Chondrocyte (in vitro differentiated cells): Measurements from ENCODE around the gene KCNQ1. TPM values are rescaled to one million over a fixed set of nuclear protein-coding genes. Genes with fewer than 3 reads are reported as not detected.

Source experiments
- DNase-seq: peaks from one replicate; pipeline ENCODE4 v3.0.0; 2021; ENCODE audit warnings: mixed read lengths, low spot score
- H3K27ac Mint-ChIP-seq: one replicate; pipeline ENCODE4 v1.8.0; 2021; ENCODE audit warnings: mild to moderate bottlenecking, moderate library complexity, mixed read lengths; ENCODE audit not compliant: unreplicated experiment
- H3K27me3 Mint-ChIP-seq: 2 replicates; pipeline ENCODE4 v1.8.0; 2021; ENCODE audit warnings: low read depth, mixed read lengths
- H3K36me3 Mint-ChIP-seq: 2 replicates; pipeline ENCODE4 v1.8.0; 2021; ENCODE audit warnings: low read depth, mixed read lengths
- H3K4me1 Mint-ChIP-seq: 2 replicates; pipeline ENCODE4 v1.8.0; 2021; ENCODE audit warnings: low read depth, mild to moderate bottlenecking, mixed read lengths
- H3K4me3 Mint-ChIP-seq: one replicate; pipeline ENCODE4 v1.8.0; 2021; ENCODE audit warnings: mild to moderate bottlenecking, moderate library complexity, mixed read lengths; ENCODE audit not compliant: unreplicated experiment
- H3K9me3 Mint-ChIP-seq: 2 replicates; pipeline ENCODE4 v1.8.0; 2021; ENCODE audit warnings: low read depth, mixed read lengths
- total RNA-seq: library from RNA; stranded (reverse); gene quantifications from 3 replicates; pipeline ENCODE4 v1.2.1, GENCODE V29; 2021
- TF ChIP-seq, protein P1 (sequence below): fragments of 200-600 bp; sonication (generic); IDR thresholded peaks from 2 replicates; pipeline ENCODE4 v1.5.0; 2021; ENCODE audit warnings: antibody characterized with exemption, mild to moderate bottlenecking, moderate library complexity

The KCNQ1 gene
- total RNA-seq, 1 donor from 2014 or later: not detected

GRCh38 chr11:2461253-2461955, 16.6 kb downstream of the KCNQ1 start:
- no peak overlapping the region for H3K27ac Mint-ChIP-seq
- no peak for DNase-seq
- no peaks in the 10 kb centered on the region for H3K4me1 Mint-ChIP-seq
- TF ChIP-seq, protein P1, sequence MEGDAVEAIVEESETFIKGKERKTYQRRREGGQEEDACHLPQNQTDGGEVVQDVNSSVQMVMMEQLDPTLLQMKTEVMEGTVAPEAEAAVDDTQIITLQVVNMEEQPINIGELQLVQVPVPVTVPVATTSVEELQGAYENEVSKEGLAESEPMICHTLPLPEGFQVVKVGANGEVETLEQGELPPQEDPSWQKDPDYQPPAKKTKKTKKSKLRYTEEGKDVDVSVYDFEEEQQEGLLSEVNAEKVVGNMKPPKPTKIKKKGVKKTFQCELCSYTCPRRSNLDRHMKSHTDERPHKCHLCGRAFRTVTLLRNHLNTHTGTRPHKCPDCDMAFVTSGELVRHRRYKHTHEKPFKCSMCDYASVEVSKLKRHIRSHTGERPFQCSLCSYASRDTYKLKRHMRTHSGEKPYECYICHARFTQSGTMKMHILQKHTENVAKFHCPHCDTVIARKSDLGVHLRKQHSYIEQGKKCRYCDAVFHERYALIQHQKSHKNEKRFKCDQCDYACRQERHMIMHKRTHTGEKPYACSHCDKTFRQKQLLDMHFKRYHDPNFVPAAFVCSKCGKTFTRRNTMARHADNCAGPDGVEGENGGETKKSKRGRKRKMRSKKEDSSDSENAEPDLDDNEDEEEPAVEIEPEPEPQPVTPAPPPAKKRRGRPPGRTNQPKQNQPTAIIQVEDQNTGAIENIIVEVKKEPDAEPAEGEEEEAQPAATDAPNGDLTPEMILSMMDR: no peak
- H3K27me3 Mint-ChIP-seq: peaks cover 26% of the 10 kb centered on the region
- H3K9me3 Mint-ChIP-seq: no peaks in the 10 kb centered on the region
- no peak overlapping the region for H3K4me3 Mint-ChIP-seq
- no peaks in the 10 kb centered on the region for H3K36me3 Mint-ChIP-seq

GRCh38 chr11:2461956-2462542, 17.2 kb downstream of the KCNQ1 start:
- H3K9me3 Mint-ChIP-seq: no peaks in the 10 kb centered on the region
- DNase-seq: no peak
- H3K4me3 Mint-ChIP-seq: no peak overlapping the region
- H3K36me3 Mint-ChIP-seq: no peaks in the 10 kb centered on the region
- TF ChIP-seq, protein P1: no peak
- peaks cover 25% of the 10 kb centered on the region for H3K27me3 Mint-ChIP-seq
- no peaks in the 10 kb centered on the region for H3K4me1 Mint-ChIP-seq
- H3K27ac Mint-ChIP-seq: no peak overlapping the region

DNA sequence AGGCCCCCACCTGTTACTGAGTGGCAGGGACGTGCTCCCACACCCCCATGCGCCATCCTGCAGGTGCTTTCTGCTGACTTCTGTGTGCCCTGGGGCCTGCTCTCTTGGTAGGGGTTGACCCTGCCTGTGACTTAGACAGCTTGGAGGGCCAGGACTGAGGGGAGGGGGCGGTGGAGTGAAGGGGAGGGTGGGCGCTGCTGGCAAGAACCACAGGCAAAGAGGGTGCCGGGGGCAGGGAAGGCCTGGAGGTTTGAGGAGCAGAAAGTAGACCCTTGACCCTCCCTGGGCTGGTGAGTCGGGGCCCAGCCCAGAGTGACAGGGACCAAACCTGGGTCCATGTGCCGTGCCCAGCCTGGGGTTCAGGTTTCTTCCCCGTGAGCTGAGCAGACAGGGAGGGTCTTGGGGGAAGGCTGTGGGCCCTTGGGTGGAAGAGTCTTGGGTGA, 17.8 kb downstream of the KCNQ1 start:
- Mint-ChIP-seq H3K4me1 (no peaks in the 10 kb centered on the region), H3K27me3 (peaks cover 23% of the 10 kb centered on the region), H3K9me3 (no peaks in the 10 kb centered on the region), H3K27ac (no peak overlapping the region), H3K4me3 (no peak overlapping the region), H3K36me3 (no peaks in the 10 kb centered on the region)
- TF ChIP-seq, protein P1: no peak
- DNase-seq: no peak

DNA sequence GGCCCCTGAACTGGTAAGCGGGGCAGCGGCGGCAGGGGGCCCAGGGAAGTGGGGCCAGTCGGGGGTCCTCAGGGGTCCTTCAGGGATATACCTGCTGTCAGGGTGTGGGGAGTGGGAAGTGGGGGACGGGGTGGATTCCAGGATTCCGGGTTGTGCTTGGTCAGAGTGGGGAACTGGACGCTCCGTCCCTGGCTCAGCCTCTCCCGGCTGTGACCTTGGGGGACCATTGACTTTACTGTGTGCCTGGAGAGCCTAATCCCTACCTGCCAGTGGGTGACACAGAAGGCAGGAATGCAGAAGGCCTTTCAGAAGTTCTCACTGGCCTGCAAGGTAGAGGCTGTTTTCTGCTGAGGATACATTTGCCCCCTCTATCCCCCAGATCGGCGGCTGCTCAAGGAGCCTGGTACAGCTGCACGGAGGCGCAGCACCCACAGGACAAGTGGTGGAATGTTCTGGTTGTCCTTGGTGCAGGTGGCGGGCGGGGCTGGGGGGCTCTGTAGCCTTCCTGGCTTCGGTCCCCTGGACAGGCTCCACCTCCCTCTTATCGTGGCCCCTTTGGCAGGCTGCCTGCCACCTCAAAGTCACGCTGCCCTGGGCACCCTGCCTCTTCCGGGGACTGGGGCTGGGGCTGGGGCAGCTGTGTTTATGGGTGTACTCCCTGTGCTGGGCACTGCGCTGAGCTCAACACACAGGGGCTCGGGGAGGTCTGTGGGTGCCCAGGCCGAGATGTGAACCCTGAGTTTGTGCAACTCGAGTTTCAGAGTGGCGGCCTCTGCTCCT, 18.4 kb downstream of the KCNQ1 start:
- peaks cover 17% of the 10 kb centered on the region for H3K27me3 Mint-ChIP-seq
- no peak for DNase-seq
- H3K36me3 Mint-ChIP-seq: no peaks in the 10 kb centered on the region
- no peaks in the 10 kb centered on the region for H3K9me3 Mint-ChIP-seq
- H3K4me1 Mint-ChIP-seq: no peaks in the 10 kb centered on the region
- no peak overlapping the region for H3K4me3 Mint-ChIP-seq
- TF ChIP-seq, protein P1: no peak
- no peak overlapping the region for H3K27ac Mint-ChIP-seq

- Mint-ChIP-seq H3K27ac (no peak overlapping the region), H3K36me3 (no peaks in the 10 kb centered on the region), H3K4me1 (no peaks in the 10 kb centered on the region), H3K4me3 (no peak overlapping the region), H3K27me3 (peaks cover 16% of the 10 kb centered on the region), H3K9me3 (no peaks in the 10 kb centered on the region)
- TF ChIP-seq, protein P1: no peak
- no peak for DNase-seq
Measured at GRCh38 chr11:2463766-2464277, 19.0 kb downstream of the KCNQ1 start.
